ENCODE measurements around the gene CDX1.
A peak's percentile ranks its signal among the peaks of the same experiment; 100 is the strongest.

Gene CDX1

GRCh38 chr5:150146862-150147601, 19.5 kb upstream of the CDX1 start:
- no peak for DNase-seq

- no peak for DNase-seq
Measured at GRCh38 chr5:150147670-150148069, 18.9 kb upstream of the CDX1 start.

GRCh38 chr5:150148117-150148927, 18.3 kb upstream of the CDX1 start:
- no peak for DNase-seq

GRCh38 chr5:150149618-150150017, 17.0 kb upstream of the CDX1 start:
- DNase-seq = no peak

- no peak for DNase-seq
Measured at GRCh38 chr5:150152636-150153462, 13.7 kb upstream of the CDX1 start.

- no peak for DNase-seq
Measured at GRCh38 chr5:150153483-150153882, 13.1 kb upstream of the CDX1 start.

GRCh38 chr5:150153957-150154617, 12.5 kb upstream of the CDX1 start:
- DNase-seq = no peak

- DNase-seq = no peak
Measured at GRCh38 chr5:150154618-150155128, 11.9 kb upstream of the CDX1 start.

GRCh38 chr5:150155258-150156026, 11.1 kb upstream of the CDX1 start, which contains the start of gene PDGFRB:
Gene PDGFRB, minus strand, starts transcription at chr5:150155845. Its CDS starts 18,798 bp downstream, at chr5:150137047.
- DNase-seq = peak; percentile 83

- no peak for DNase-seq
Measured at GRCh38 chr5:150156027-150156368, 10.6 kb upstream of the CDX1 start.

GRCh38 chr5:150156540-150156939, 10.0 kb upstream of the CDX1 start:
- DNase-seq = no peak

- no peak for DNase-seq
Measured at GRCh38 chr5:150157168-150157567, 9.4 kb upstream of the CDX1 start.

- no peak for DNase-seq
Measured at GRCh38 chr5:150158170-150158949, 8.2 kb upstream of the CDX1 start.

GRCh38 chr5:150159031-150159430, 7.5 kb upstream of the CDX1 start:
- DNase-seq = no peak

- no peak for DNase-seq
Measured at GRCh38 chr5:150159741-150160179, 6.8 kb upstream of the CDX1 start.

- DNase-seq = no peak
Measured at GRCh38 chr5:150160448-150161081, 6.0 kb upstream of the CDX1 start.

GRCh38 chr5:150161242-150162141, 5.1 kb upstream of the CDX1 start:
- DNase-seq = peak; percentile 94

- DNase-seq = no peak
Measured at GRCh38 chr5:150162142-150162513, 4.5 kb upstream of the CDX1 start.

- no peak for DNase-seq
Measured at GRCh38 chr5:150163035-150163434, 3.5 kb upstream of the CDX1 start.
